Neural cell (in vitro differentiated cells): ENCODE results near the gene HDAC9. TPM values are rescaled to one million over a fixed set of nuclear protein-coding genes. Genes with fewer than 3 reads are reported as not detected.

Source experiments
- H2AFZ ChIP-seq: fragments of 200-600, 300-800 bp; sonication (generic), shearing (Covaris generic); 2 replicates; pipeline ENCODE4 v1.6.0; 2014; ENCODE audit warnings: low read depth, mild to moderate bottlenecking, antibody characterized with exemption, low read length, moderate library complexity
- H3F3A ChIP-seq: fragments of 200-600 bp; shearing (Covaris generic); 2 replicates; pipeline ENCODE4 v1.6.1; 2016; ENCODE audit warnings: mild to moderate bottlenecking, moderate library complexity, mixed read lengths, antibody characterized with exemption, low read length; ENCODE audit not compliant: insufficient read depth, poor library complexity, severe bottlenecking
- H3K27ac ChIP-seq: fragments of 200-600, 300-800 bp; sonication (generic), shearing (Covaris generic); 2 replicates; pipeline ENCODE4 v1.5.1; 2014; ENCODE audit warnings: mild to moderate bottlenecking, low read length, moderate library complexity
- H3K27me3 ChIP-seq: fragments of 300-800, 200-600 bp; sonication (generic), shearing (Covaris generic); 2 replicates; pipeline ENCODE4 v1.6.0; 2014; ENCODE audit warnings: mild to moderate bottlenecking, low read depth, low read length, moderate library complexity; ENCODE audit not compliant: insufficient read depth
- H3K36me3 ChIP-seq: fragments of 300-800, 200-600 bp; sonication (generic), shearing (Covaris generic); 2 replicates; pipeline ENCODE4 v1.5.1; 2014; ENCODE audit warnings: mild to moderate bottlenecking, antibody characterized with exemption, low read length, moderate library complexity; ENCODE audit not compliant: insufficient read depth
- H3K4me2 ChIP-seq: fragments of 300-800, 200-600 bp; sonication (generic), shearing (Covaris generic); 2 replicates; pipeline ENCODE4 v1.6.0; 2014; ENCODE audit warnings: mild to moderate bottlenecking, low read length
- H3K4me3 ChIP-seq: fragments of 300-800, 200-600 bp; sonication (generic), shearing (Covaris generic); 2 replicates; pipeline ENCODE4 v1.5.1; 2014; ENCODE audit warnings: mild to moderate bottlenecking, low read length, moderate library complexity
- H3K79me2 ChIP-seq: fragments of 200-600 bp; shearing (Covaris generic); replicated peaks from 2 replicates; pipeline ENCODE4 v1.6.0; 2014; ENCODE audit warnings: mild to moderate bottlenecking, low read length, moderate library complexity; ENCODE audit not compliant: insufficient read depth
- H3K9ac ChIP-seq: fragments of 300-800, 200-600 bp; sonication (generic), shearing (Covaris generic); 2 replicates; pipeline ENCODE4 v1.6.1; 2016; ENCODE audit warnings: mild to moderate bottlenecking, low read length, mixed read lengths
- H3K9me2 ChIP-seq: fragments of 200-600 bp; shearing (Covaris generic); 2 replicates; pipeline ENCODE4 v1.6.1; 2016; ENCODE audit warnings: mild to moderate bottlenecking, low read length, mixed read lengths; ENCODE audit not compliant: insufficient read depth
- H3K9me3 ChIP-seq: fragments of 200-600, 300-800 bp; sonication (generic), shearing (Covaris generic); 2 replicates; pipeline ENCODE4 v1.6.1; 2016; ENCODE audit warnings: mild to moderate bottlenecking, mixed run types, low read length, moderate library complexity, mixed read lengths
- H4K20me1 ChIP-seq: fragments of 200-600 bp; shearing (Covaris generic); 2 replicates; pipeline ENCODE4 v1.6.1; 2016; ENCODE audit warnings: mild to moderate bottlenecking, mixed run types; ENCODE audit not compliant: insufficient read depth
- CTCF ChIP-seq: fragments of 450-650 bp; IDR thresholded peaks from 2 replicates; pipeline ENCODE4 v1.5.1; 2014; ENCODE audit warnings: antibody characterized with exemption, mild to moderate bottlenecking, moderate library complexity; ENCODE audit not compliant: poor library complexity, severe bottlenecking
- EP300 ChIP-seq: fragments of 450-650 bp; conservative IDR thresholded peaks from 2 replicates; pipeline ENCODE4 v1.6.1; 2014; ENCODE audit warnings: antibody characterized with exemption, mild to moderate bottlenecking, moderate library complexity; ENCODE audit not compliant: poor library complexity, severe bottlenecking
- EZH2 ChIP-seq: fragments of 200-600, 300-800 bp; shearing (Covaris generic), sonication (generic); IDR thresholded peaks from 2 replicates; pipeline ENCODE4 v1.6.1; 2014; ENCODE audit warnings: antibody characterized with exemption, low read length, borderline replicate concordance, mild to moderate bottlenecking; ENCODE audit not compliant: insufficient read depth, poor library complexity, severe bottlenecking
- MXI1 ChIP-seq: fragments of 450-650 bp; conservative IDR thresholded peaks from 2 replicates; pipeline ENCODE4 v1.6.1; 2014; ENCODE audit warnings: antibody characterized with exemption, mild to moderate bottlenecking; ENCODE audit not compliant: poor library complexity, severe bottlenecking
- POLR2AphosphoS5 ChIP-seq: IDR thresholded peaks from 2 replicates; pipeline ENCODE4 v1.6.1; 2012
- RAD21 ChIP-seq: fragments of 450-650 bp; conservative IDR thresholded peaks from 2 replicates; pipeline ENCODE4 v1.6.1; 2014; ENCODE audit warnings: antibody characterized with exemption, mild to moderate bottlenecking, moderate library complexity
- REST ChIP-seq: IDR thresholded peaks from 2 replicates; pipeline ENCODE4 v1.6.1; 2012; ENCODE audit warnings: borderline replicate concordance
- SMC3 ChIP-seq: fragments of 450-650 bp; conservative IDR thresholded peaks from 2 replicates; pipeline ENCODE4 v1.6.1; 2014; ENCODE audit warnings: antibody characterized with exemption, mild to moderate bottlenecking, moderate library complexity; ENCODE audit not compliant: poor library complexity
- TAF1 ChIP-seq: IDR thresholded peaks from 2 replicates; pipeline ENCODE4 v1.6.1; 2012; ENCODE audit warnings: low read depth
- polyA plus RNA-seq: library from polyadenylated mRNA; depleted of rRNA; stranded (reverse); fragments of >200 nt; gene quantifications from 2 replicates; pipeline ENCODE4 v1.2.3, GENCODE V29; 2014

The HDAC9 gene
- polyA plus RNA-seq, 1 donor from 2014 or later, result 15.9 TPM

GRCh38 chr7:18570441-18570840, 74.9 kb downstream of the HDAC9 start:
- H4K20me1 ChIP-seq, result no peaks in the 10 kb centered on the region
- H2AFZ ChIP-seq, result no peak overlapping the region
- no peak for TF ChIP-seq MXI1
- no peak for TF ChIP-seq EZH2
- TF ChIP-seq CTCF, result no peak
- no peak for TF ChIP-seq SMC3
- no peak for TF ChIP-seq RAD21
- TF ChIP-seq EP300, result no peak
- TF ChIP-seq POLR2AphosphoS5, result no peak
- TF ChIP-seq TAF1, result no peak
- no peak for TF ChIP-seq REST
- H3F3A ChIP-seq, result no peaks in the 10 kb centered on the region
- no peak overlapping the region for H3K4me2 ChIP-seq
- H3K27ac ChIP-seq, result no peak overlapping the region
- no peaks in the 10 kb centered on the region for H3K36me3 ChIP-seq
- no peaks in the 10 kb centered on the region for H3K9me2 ChIP-seq
- no peaks in the 10 kb centered on the region for H3K27me3 ChIP-seq
- no peaks in the 10 kb centered on the region for H3K9me3 ChIP-seq
- H3K4me3 ChIP-seq, result no peak overlapping the region
- peaks cover 5% of the 10 kb centered on the region for H3K79me2 ChIP-seq
- no peak overlapping the region for H3K9ac ChIP-seq

- Histone ChIP-seq H3K9me2 (no peaks in the 10 kb centered on the region), H3K4me3 (no peak overlapping the region), H3K4me2 (no peak overlapping the region), H3K27ac (no peak overlapping the region), H3K36me3 (no peaks in the 10 kb centered on the region), H3K79me2 (peaks cover 5% of the 10 kb centered on the region), H2AFZ (no peak overlapping the region), H3K9ac (no peak overlapping the region), H3K9me3 (no peaks in the 10 kb centered on the region), H3K27me3 (no peaks in the 10 kb centered on the region), H4K20me1 (no peaks in the 10 kb centered on the region), H3F3A (no peaks in the 10 kb centered on the region)
- no peak for TF ChIP-seq EP300
- no peak for TF ChIP-seq REST
- no peak for TF ChIP-seq MXI1
- TF ChIP-seq EZH2, result no peak
- TF ChIP-seq POLR2AphosphoS5, result no peak
- TF ChIP-seq CTCF, result peak; percentile 72
- TF ChIP-seq RAD21, result peak; percentile 78
- TF ChIP-seq SMC3, result peak; percentile 84
- TF ChIP-seq TAF1, result no peak
Measured at GRCh38 chr7:18570890-18571478, 75.4 kb downstream of the HDAC9 start.
